NB4 (cell line): Measurements from ENCODE around the gene MFAP1.
A peak's percentile ranks its signal among the peaks of the same experiment; 100 is the strongest.
"Not testable (repeated sequence)": the region's sequence is repeated elsewhere in the genome, so short reads cannot be mapped to it uniquely, and the experiment has no call there.

Source experiments
- DNase-seq: peaks from one replicate; pipeline ENCODE4 v3.0.0; 2010; ENCODE audit warnings: low read depth
- H3K4me3 ChIP-seq: one replicate; pipeline ENCODE4 v1.5.1; 2011; ENCODE audit warnings: mild to moderate bottlenecking, low read depth, low read length, moderate library complexity
- CTCF ChIP-seq: IDR thresholded peaks from one replicate; pipeline ENCODE4 v1.5.1; 2012; ENCODE audit warnings: low read depth, low read length
- MAX ChIP-seq: IDR thresholded peaks from 2 replicates; pipeline ENCODE4 v1.6.1; 2011; ENCODE audit warnings: low read depth, low read length
- MYC ChIP-seq: IDR thresholded peaks from 2 replicates; pipeline ENCODE4 v1.6.1; 2011; ENCODE audit warnings: low read depth, low read length
- POLR2A ChIP-seq: IDR thresholded peaks from 2 replicates; pipeline ENCODE4 v1.6.1; 2011; ENCODE audit warnings: mild to moderate bottlenecking; ENCODE audit not compliant: insufficient read length; ENCODE audit errors: extremely low read depth

Gene MFAP1

GRCh38 chr15:43821505-43821904 lies 3.0 kb downstream of the MFAP1 start:
- peak overlapping the region; percentile 37 for H3K4me3 ChIP-seq
- TF ChIP-seq MYC (no peak), MAX (no peak), POLR2A (no peak), CTCF (no peak)
- DNase-seq = no peak

GRCh38 chr15:43815064-43815463 lies 9.4 kb downstream of the MFAP1 start:
- not testable (repeated sequence) for H3K4me3 ChIP-seq, DNase-seq

GRCh38 chr15:43808960-43809678 lies 15.4 kb downstream of the MFAP1 start:
- TF ChIP-seq MAX (no peak), POLR2A (no peak), MYC (no peak), CTCF (no peak)
- H3K4me3 ChIP-seq = no peak overlapping the region
- no peak for DNase-seq

GRCh38 chr15:43808435-43808950 lies 16.0 kb downstream of the MFAP1 start:
- TF ChIP-seq CTCF (no peak), MAX (no peak), MYC (no peak), POLR2A (no peak)

GRCh38 chr15:43802676-43803075 lies 21.8 kb downstream of the MFAP1 start:
- not testable (repeated sequence) for H3K4me3 ChIP-seq, DNase-seq

More at GRCh38 chr15:43808435-43808950, 16.0 kb downstream of the MFAP1 start:
- DNase-seq = no peak
- H3K4me3 ChIP-seq = no peak overlapping the region

- TF ChIP-seq CTCF = no peak
- peak; percentile 82 for TF ChIP-seq MAX
- TF ChIP-seq POLR2A = peak; percentile 91
- peak; percentile 91 for TF ChIP-seq MYC
- H3K4me3 ChIP-seq = peak within 1 kb of the TSS; percentile 87
- peak; percentile 87 for DNase-seq
These were observed 24.0 kb downstream of the MFAP1 start, which contains the start of gene HYPK for GRCh38 chr15:43800286-43801141. Gene HYPK, plus strand, starts transcription at chr15:43800599. Its CDS starts 24 bp downstream, at chr15:43800623.
